Subcutaneous preadipocyte (primary cell): Measurements from ENCODE around the gene PDE9A. TPM values are rescaled to one million over a fixed set of nuclear protein-coding genes. Genes with fewer than 3 reads are reported as not detected.

Experiments used
- total RNA-seq: library from RNA; depleted of rRNA; stranded (reverse); fragments of >200 nt; gene quantifications from 2 replicates; pipeline ENCODE4 v1.2.3, GENCODE V29; 2012

The PDE9A gene
- 4.4 and 10.0 TPM in 2 replicates for total RNA-seq

GRCh38 chr21:42653231-42654061 lies at the start of gene PDE9A:
TSS of gene PDE9A (plus strand) at chr21:42653621. CDS start at chr21:42653815, 194 bp downstream.

Other genes starting within 250 kb of the PDE9A start
- not detected in 2 replicates for gene UBASH3A, start 249.7 kb upstream of the PDE9A start, total RNA-seq
- gene RSPH1, start 157.4 kb upstream of the PDE9A start, total RNA-seq: not detected in 2 replicates
- gene SLC37A1, start 139.8 kb upstream of the PDE9A start, total RNA-seq: 0.73 and 1.8 TPM in 2 replicates
- gene WDR4, start 225.9 kb downstream of the PDE9A start, total RNA-seq: 14.0 and 23.5 TPM in 2 replicates
- 42.4 and 61.0 TPM in 2 replicates for gene NDUFV3, start 239.7 kb downstream of the PDE9A start, total RNA-seq